ENCODE results near the gene LPP. TPM values are rescaled to one million over a fixed set of nuclear protein-coding genes. Genes with fewer than 3 reads are reported as not detected.

LPP gene
- total and polyA plus RNA-seq, 10 of the 15 experiments (the other 5 are each of a cell fraction or from before 2014, with no cell fraction given) = under 0.01 to 0.62 (median 0.03) TPM

DNA sequence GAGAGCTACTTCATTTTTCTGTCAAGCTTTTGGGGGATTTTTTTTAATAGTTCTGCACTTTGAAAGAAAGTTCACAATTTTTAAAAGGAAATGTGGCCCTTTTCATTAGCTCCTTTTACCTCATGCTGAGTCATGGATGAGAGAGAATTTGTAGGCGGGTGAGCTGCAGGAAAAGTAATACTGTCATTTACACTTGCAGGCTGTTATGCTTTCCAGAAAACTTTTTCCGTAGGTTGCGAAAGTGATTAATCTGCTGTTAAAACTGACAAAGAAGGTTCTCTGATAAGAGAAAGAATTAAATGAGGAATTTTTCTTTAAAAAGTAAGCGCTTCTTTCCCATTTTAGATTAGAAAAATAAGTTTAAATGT is 430.2 kb downstream of the LPP start:
- no peak overlapping the region for H3K9ac ChIP-seq (ENCODE audit: control insufficient read depth, insufficient read depth, low read length)
- H3K79me2 ChIP-seq (ENCODE audit: control insufficient read depth, insufficient read depth, low read length) = no peaks in the 10 kb centered on the region
- 0 out of 4 replicates have a peak, but pooled peaks cover 0 to 3% of the 10 kb centered on the region in 2 experiments for H3K27me3 ChIP-seq (replicated peaks in 1 of 2; ENCODE audit: control insufficient read depth in 2 of 2, insufficient read depth in 2 of 2, low read length in 1 of 2)
- ChIA-PET SMC1A (ENCODE audit: uncharacterized antibody, unreplicated experiment) (interaction anchor here (0.9 kb wide), 1 partner anchor 17 kb away, joined by 3 read pairs; no protein-coding TSS in a partner anchor), RAD21 (ENCODE audit: unreplicated experiment) (interaction anchor here (0.7 kb wide), 1 partner anchor 838 kb away, joined by 3 read pairs; the partner anchor contains the start of gene BCL6), CTCF (no interaction called here), POLR2A (no interaction called here)
- no peaks in the 10 kb centered on the region for H4K20me1 ChIP-seq (ENCODE audit: control insufficient read depth, insufficient read depth)
- no peaks in the 10 kb centered on the region for H3K4me1 ChIP-seq (ENCODE audit: control insufficient read depth, insufficient read depth, low read length)
- in situ Hi-C loops (cut with MboI) (no loop called here), intact Hi-C loops (cut with micrococcal nuclease; ENCODE audit: unreplicated experiment) (no loop called here)
- FAIRE-seq (no peak), ATAC-seq (no peak), DNase-seq (ENCODE audit: low read depth, low spot score) (no peak)
- no peak overlapping the region for H2AFZ ChIP-seq (ENCODE audit: control insufficient read depth, low read depth, low read length)
- H3K4me3 ChIP-seq = no peak overlapping the region
- BruUV-seq (replicated peaks) = no TSS peak
- no peak overlapping the region for H3K4me2 ChIP-seq (ENCODE audit: control insufficient read depth, insufficient read depth)
- WGBS (ENCODE audit: insufficient coverage, insufficient replicate concordance, low lambda C conversion rate, missing lambda C conversion rate) = 20% methylated on average over 4 of the region's 4 CpGs
- no peak overlapping the region for H3K27ac ChIP-seq (ENCODE audit: control insufficient read depth, insufficient read depth)
- no peaks in the 10 kb centered on the region for H3K9me3 ChIP-seq (replicated peaks; ENCODE audit: control insufficient read depth, insufficient read depth, low read length)
- no peaks in the 10 kb centered on the region for H3K36me3 ChIP-seq (ENCODE audit: control insufficient read depth in 2 of 2, insufficient read depth in 2 of 2, low read length in 1 of 2)
- TF ChIP-seq ZZZ3 (IDR thresholded peaks at IDR 0.05; ENCODE audit: control insufficient read depth, insufficient read length, low read depth) (no peak), RELB (IDR thresholded peaks at IDR 0.05; ENCODE audit: low read depth) (no peak), KLF5 (IDR thresholded peaks at IDR 0.05; ENCODE audit: partially characterized antibody) (no peak), DPF2 (IDR thresholded peaks at IDR 0.05) (no peak), STAT1 (conservative IDR thresholded peaks at IDR 0.05) (no peak)
- TF ChIP-seq, protein P1, sequence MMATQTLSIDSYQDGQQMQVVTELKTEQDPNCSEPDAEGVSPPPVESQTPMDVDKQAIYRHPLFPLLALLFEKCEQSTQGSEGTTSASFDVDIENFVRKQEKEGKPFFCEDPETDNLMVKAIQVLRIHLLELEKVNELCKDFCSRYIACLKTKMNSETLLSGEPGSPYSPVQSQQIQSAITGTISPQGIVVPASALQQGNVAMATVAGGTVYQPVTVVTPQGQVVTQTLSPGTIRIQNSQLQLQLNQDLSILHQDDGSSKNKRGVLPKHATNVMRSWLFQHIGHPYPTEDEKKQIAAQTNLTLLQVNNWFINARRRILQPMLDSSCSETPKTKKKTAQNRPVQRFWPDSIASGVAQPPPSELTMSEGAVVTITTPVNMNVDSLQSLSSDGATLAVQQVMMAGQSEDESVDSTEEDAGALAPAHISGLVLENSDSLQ (IDR thresholded peaks at IDR 0.05) = no peak
- TF ChIP-seq, protein P2, sequence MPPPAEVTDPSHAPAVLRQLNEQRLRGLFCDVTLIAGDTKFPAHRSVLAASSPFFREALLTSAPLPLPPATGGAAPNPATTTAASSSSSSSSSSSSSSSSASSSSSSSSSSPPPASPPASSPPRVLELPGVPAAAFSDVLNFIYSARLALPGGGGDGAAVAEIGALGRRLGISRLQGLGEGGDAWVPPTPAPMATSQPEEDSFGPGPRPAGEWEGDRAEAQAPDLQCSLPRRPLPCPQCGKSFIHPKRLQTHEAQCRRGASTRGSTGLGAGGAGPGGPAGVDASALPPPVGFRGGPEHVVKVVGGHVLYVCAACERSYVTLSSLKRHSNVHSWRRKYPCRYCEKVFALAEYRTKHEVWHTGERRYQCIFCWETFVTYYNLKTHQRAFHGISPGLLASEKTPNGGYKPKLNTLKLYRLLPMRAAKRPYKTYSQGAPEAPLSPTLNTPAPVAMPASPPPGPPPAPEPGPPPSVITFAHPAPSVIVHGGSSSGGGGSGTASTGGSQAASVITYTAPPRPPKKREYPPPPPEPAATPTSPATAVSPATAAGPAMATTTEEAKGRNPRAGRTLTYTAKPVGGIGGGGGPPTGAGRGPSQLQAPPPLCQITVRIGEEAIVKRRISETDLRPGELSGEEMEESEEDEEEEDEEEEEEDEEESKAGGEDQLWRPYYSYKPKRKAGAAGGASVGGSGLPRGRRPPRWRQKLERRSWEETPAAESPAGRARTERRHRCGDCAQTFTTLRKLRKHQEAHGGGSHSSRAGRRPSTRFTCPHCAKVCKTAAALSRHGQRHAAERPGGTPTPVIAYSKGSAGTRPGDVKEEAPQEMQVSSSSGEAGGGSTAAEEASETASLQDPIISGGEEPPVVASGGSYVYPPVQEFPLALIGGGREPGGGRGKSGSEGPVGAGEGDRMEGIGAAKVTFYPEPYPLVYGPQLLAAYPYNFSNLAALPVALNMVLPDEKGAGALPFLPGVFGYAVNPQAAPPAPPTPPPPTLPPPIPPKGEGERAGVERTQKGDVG (CRISPR knock-in tag; IDR thresholded peaks at IDR 0.05) = no peak

All from GM12878 (cell line).